Ectodermal cell (in vitro differentiated cells): ENCODE results near the gene PHF14.

ENCODE experiments used
- H3K27ac ChIP-seq: 2 replicates; pipeline ENCODE4 v1.7.0; 2013; ENCODE audit warnings: mild to moderate bottlenecking, low read depth, low read length; ENCODE audit not compliant: insufficient read depth, poor library complexity, severe bottlenecking
- H3K27me3 ChIP-seq: 2 replicates; pipeline ENCODE4 v1.7.0; 2013; ENCODE audit warnings: mild to moderate bottlenecking, low read length; ENCODE audit not compliant: insufficient read depth, control insufficient read depth, poor library complexity, severe bottlenecking
- H3K36me3 ChIP-seq: one replicate; pipeline ENCODE4 v1.7.0; 2013; ENCODE audit warnings: low read length; ENCODE audit not compliant: control insufficient read depth, insufficient read depth
- H3K4me1 ChIP-seq: one replicate; pipeline ENCODE4 v1.7.0; 2013; ENCODE audit warnings: low read length; ENCODE audit not compliant: control insufficient read depth, insufficient read depth
- H3K4me3 ChIP-seq: 2 replicates; pipeline ENCODE4 v1.7.0; 2013; ENCODE audit warnings: low read depth, low read length, control low read depth; ENCODE audit not compliant: insufficient read depth
- H3K9me3 ChIP-seq: 2 replicates; pipeline ENCODE4 v1.7.0; 2013; ENCODE audit warnings: mild to moderate bottlenecking, low read length, moderate library complexity; ENCODE audit not compliant: control insufficient read depth
- WGBS, 2 experiments: methylation state at CpG; one replicate each; pipeline ENCODE4 v1.1.7; 2013; ENCODE audit warnings: missing lambda C conversion rate in 2 of 2; 5-methylcytosine and 5-hydroxymethylcytosine counted together

PHF14 gene

GRCh38 chr7:11035661-11036060, 62.0 kb downstream of the PHF14 start:
- H3K27ac ChIP-seq, result no peak overlapping the region
- H3K36me3 ChIP-seq, result peaks cover 5% of the 10 kb centered on the region
- WGBS, 2 experiments, result 91 to 97% methylated on average over 4 of the region's 4 CpGs

DNA sequence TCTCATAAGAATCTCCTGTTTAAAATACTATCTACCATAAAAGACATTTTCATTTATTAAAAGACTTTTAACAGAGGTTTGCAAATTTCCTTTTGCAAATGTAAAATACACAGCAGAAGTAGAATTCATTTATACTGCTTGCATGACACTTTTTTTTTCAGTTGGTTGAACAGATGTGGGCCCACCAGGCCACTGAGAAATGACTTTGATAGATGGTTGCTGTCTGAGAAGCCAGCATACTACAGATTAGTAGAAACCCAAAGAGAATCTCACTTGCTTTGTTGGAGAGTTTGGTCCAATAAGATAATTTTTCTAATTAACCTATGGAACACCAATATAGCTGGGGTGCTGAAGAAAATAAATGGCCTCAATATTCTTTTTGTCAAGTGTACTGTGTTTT, 66.3 kb downstream of the PHF14 start:
- peaks cover 5% of the 10 kb centered on the region for H3K36me3 ChIP-seq
- no peaks in the 10 kb centered on the region for H3K9me3 ChIP-seq
- no peak overlapping the region for H3K27ac ChIP-seq
- H3K4me3 ChIP-seq, result no peak overlapping the region
- no peaks in the 10 kb centered on the region for H3K4me1 ChIP-seq
- no peaks in the 10 kb centered on the region for H3K27me3 ChIP-seq

More at GRCh38 chr7:11035661-11036060, 62.0 kb downstream of the PHF14 start:
- Histone ChIP-seq H3K9me3 (no peaks in the 10 kb centered on the region), H3K27me3 (no peaks in the 10 kb centered on the region), H3K4me3 (no peak overlapping the region), H3K4me1 (no peaks in the 10 kb centered on the region)

DNA sequence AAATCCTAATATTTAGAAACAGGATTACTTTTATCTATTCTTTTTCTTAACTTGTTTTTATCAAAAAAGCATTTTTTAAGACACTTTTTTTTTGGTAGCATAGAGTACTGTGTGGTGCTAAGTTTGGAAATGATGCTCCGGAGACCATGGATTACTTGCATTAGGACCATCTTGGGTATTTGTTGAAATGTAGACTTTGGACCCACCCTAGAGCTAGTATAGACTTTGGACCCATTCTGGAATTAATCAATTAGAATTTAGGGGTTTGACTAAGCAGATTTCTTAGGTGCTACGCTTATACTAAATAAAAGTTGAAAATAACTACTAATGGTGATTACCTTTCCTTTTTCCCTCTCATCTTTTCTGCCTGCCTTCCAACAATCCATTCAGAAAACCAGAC, 80.4 kb downstream of the PHF14 start:
- WGBS, 2 experiments, result 94 to 98% methylated on average over 1 to 2 of the region's 2 CpGs

DNA sequence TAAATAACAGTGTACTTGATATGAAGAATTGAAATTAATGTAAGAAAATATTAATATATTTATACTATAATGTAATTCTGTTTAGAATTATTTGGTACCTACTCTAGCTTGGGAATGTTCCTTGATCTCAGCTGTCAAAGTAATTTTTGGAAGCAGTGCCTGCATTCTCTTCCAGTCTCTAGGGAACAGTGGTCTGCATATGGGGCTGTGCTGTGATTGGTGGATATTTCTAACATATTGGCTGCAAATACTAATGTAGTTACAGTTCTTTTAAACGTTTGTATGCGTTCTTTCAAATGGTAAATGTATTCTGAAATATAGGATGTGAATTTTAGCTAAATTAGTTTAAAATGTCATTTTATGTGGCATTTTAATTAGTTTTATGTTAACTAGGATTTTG, 87.2 kb downstream of the PHF14 start:
- Histone ChIP-seq H3K27ac (no peak overlapping the region), H3K36me3 (no peaks in the 10 kb centered on the region)
- 82 to 85% methylated on average over 2 of the region's 2 CpGs for WGBS, 2 experiments

More for the DNA sequence above, 80.4 kb downstream of the PHF14 start:
- no peaks in the 10 kb centered on the region for H3K9me3 ChIP-seq
- H3K36me3 ChIP-seq, result no peaks in the 10 kb centered on the region
- no peaks in the 10 kb centered on the region for H3K27me3 ChIP-seq
- no peak overlapping the region for H3K27ac ChIP-seq
- no peak overlapping the region for H3K4me3 ChIP-seq
- no peaks in the 10 kb centered on the region for H3K4me1 ChIP-seq

GRCh38 chr7:11062110-11062509, 88.4 kb downstream of the PHF14 start:
- H3K4me3 ChIP-seq, result no peak overlapping the region
- H3K36me3 ChIP-seq, result peaks cover 6% of the 10 kb centered on the region
- H3K9me3 ChIP-seq, result no peaks in the 10 kb centered on the region
- H3K27me3 ChIP-seq, result no peaks in the 10 kb centered on the region
- no peak overlapping the region for H3K27ac ChIP-seq
- no peaks in the 10 kb centered on the region for H3K4me1 ChIP-seq

More for the DNA sequence above, 87.2 kb downstream of the PHF14 start:
- H3K4me3 ChIP-seq, result no peak overlapping the region
- H3K9me3 ChIP-seq, result no peaks in the 10 kb centered on the region
- H3K4me1 ChIP-seq, result no peaks in the 10 kb centered on the region
- no peaks in the 10 kb centered on the region for H3K27me3 ChIP-seq

- H3K36me3 ChIP-seq, result peaks cover 6% of the 10 kb centered on the region
These were observed 95.9 kb downstream of the PHF14 start for GRCh38 chr7:11069591-11069990.

DNA sequence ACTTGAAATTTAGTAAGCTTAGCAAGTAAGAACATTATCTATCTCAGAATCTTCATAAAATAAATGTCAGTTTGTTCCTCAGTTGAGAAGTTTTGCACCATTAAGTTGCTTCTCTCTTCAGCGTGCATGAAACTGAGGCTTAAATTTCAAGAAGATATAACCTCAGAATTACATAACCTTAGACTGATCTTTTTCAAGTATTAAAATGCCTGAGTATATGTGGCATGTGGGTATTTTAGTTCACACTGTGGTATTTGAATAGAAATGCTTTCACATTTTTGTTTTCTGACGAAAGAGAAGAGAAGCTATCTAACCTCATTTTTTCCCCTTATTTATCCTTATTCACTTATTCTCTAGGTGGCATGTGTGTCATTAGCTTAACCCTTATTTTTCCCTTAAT, 104.1 kb downstream of the PHF14 start:
- H3K27ac ChIP-seq, result no peak overlapping the region
- H3K4me1 ChIP-seq, result no peaks in the 10 kb centered on the region
- H3K4me3 ChIP-seq, result no peak overlapping the region
- H3K9me3 ChIP-seq, result no peaks in the 10 kb centered on the region
- H3K36me3 ChIP-seq, result no peaks in the 10 kb centered on the region
- no peaks in the 10 kb centered on the region for H3K27me3 ChIP-seq
- 100% methylated on average over 2 of the region's 2 CpGs; no CpG with 5 or more reads in 1 of the 2 experiments for WGBS, 2 experiments

More at GRCh38 chr7:11069591-11069990, 95.9 kb downstream of the PHF14 start:
- Histone ChIP-seq H3K4me3 (no peak overlapping the region), H3K27ac (no peak overlapping the region), H3K4me1 (no peaks in the 10 kb centered on the region), H3K27me3 (no peaks in the 10 kb centered on the region), H3K9me3 (no peaks in the 10 kb centered on the region)
- 80 to 90% methylated on average over 1 to 3 of the region's 3 CpGs for WGBS, 2 experiments

DNA sequence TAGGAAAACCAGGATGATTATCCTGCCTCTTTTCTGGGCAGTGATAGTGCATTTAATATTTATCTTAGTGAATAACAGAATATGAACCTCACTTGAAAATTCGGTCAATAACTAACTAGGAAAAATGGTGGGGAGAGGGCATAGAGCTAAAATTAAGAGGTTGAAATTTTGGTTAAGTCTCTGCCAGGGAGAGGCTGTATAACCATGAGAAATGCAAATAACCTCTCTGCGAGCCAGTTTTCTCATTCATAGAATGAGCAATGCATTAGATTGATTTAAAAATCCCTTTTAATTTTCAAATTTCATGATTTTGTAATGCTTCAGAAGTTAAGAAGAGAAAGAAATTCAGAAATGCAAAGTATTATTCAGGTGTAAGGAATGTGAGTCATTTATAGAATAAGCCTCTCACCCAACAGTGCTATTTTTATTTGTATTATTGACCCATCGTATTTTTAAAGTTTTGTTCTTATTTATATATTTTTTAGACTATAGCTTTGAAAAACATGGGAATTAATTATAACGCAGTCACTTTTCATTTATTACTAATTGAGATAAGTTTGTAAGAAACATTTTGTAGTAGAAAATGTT, 104.7 kb downstream of the PHF14 start:
- 95 to 97% methylated on average over 2 of the region's 4 CpGs for WGBS, 2 experiments
- H3K4me3 ChIP-seq, result no peak overlapping the region
- no peaks in the 10 kb centered on the region for H3K27me3 ChIP-seq

DNA sequence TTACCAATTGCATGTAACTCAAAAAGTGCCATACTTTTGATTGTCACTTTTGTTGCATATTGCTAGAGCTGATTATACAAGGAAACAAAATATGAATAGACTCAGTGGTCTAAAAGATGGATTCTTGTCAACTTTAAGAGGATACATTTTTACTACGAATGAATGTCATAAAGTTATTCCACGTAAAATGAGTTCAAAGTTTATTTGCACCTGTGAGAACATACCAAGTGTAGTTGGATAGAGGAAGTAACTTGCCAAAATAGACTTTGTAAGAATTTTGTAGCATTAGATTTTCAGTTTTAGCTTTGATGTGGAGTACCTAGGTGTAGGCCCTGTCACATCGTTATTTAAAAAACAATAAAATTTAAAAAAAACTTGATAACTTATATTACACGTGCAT, 106.2 kb downstream of the PHF14 start:
- no peaks in the 10 kb centered on the region for H3K36me3 ChIP-seq
- no peaks in the 10 kb centered on the region for H3K4me1 ChIP-seq
- H3K9me3 ChIP-seq, result no peaks in the 10 kb centered on the region
- no peaks in the 10 kb centered on the region for H3K27me3 ChIP-seq
- H3K27ac ChIP-seq, result no peak overlapping the region
- 99 to 100% methylated on average over 2 of the region's 4 CpGs for WGBS, 2 experiments
- no peak overlapping the region for H3K4me3 ChIP-seq

More for the DNA sequence above, 104.7 kb downstream of the PHF14 start:
- Histone ChIP-seq H3K4me1 (no peaks in the 10 kb centered on the region), H3K27ac (no peak overlapping the region), H3K9me3 (no peaks in the 10 kb centered on the region), H3K36me3 (no peaks in the 10 kb centered on the region)

- WGBS, 2 experiments, result 92 to 95% methylated on average over 3 of the region's 3 CpGs
- no peak overlapping the region for H3K27ac ChIP-seq
These were observed 108.4 kb downstream of the PHF14 start for GRCh38 chr7:11082121-11082520.

More at GRCh38 chr7:11082121-11082520, 108.4 kb downstream of the PHF14 start:
- no peak overlapping the region for H3K4me3 ChIP-seq
- H3K9me3 ChIP-seq, result no peaks in the 10 kb centered on the region
- H3K36me3 ChIP-seq, result no peaks in the 10 kb centered on the region
- no peaks in the 10 kb centered on the region for H3K27me3 ChIP-seq
- H3K4me1 ChIP-seq, result no peaks in the 10 kb centered on the region
